DMS53 treated with DMSO at 0.1 percent for 48 hours (cell line): ENCODE results near the gene CFAP58.

ENCODE experiments used
- DNase-seq: peaks from one replicate; lab custom pipeline; 2025; ENCODE audit not compliant: unreplicated experiment; lab: John Stamatoyannopoulos, UW

The CFAP58 gene

GRCh38 chr10:104322416-104322782, 31.2 kb upstream of the CFAP58 start:
- no peak for DNase-seq

- DNase-seq = no peak
Measured at GRCh38 chr10:104323085-104323484, 30.5 kb upstream of the CFAP58 start.

- DNase-seq = no peak
Measured at GRCh38 chr10:104323760-104324201, 29.9 kb upstream of the CFAP58 start.

GRCh38 chr10:104324221-104324686, 29.4 kb upstream of the CFAP58 start:
- no peak for DNase-seq

- DNase-seq = no peak
Measured at GRCh38 chr10:104324931-104325330, 28.7 kb upstream of the CFAP58 start.

GRCh38 chr10:104325436-104326435, 27.9 kb upstream of the CFAP58 start:
- no peak for DNase-seq

- DNase-seq = no peak
Measured at GRCh38 chr10:104326991-104327610, 26.5 kb upstream of the CFAP58 start.

GRCh38 chr10:104327745-104328645, 25.6 kb upstream of the CFAP58 start:
- DNase-seq = no peak

- no peak for DNase-seq
Measured at GRCh38 chr10:104328646-104328895, 25.1 kb upstream of the CFAP58 start.

GRCh38 chr10:104328896-104329710, 24.5 kb upstream of the CFAP58 start:
- DNase-seq = no peak

- DNase-seq = no peak
Measured at GRCh38 chr10:104329735-104330134, 23.9 kb upstream of the CFAP58 start.

- DNase-seq = no peak
Measured at GRCh38 chr10:104330168-104331110, 23.2 kb upstream of the CFAP58 start.

GRCh38 chr10:104331208-104331838, 22.3 kb upstream of the CFAP58 start:
- no peak for DNase-seq

- no peak for DNase-seq
Measured at GRCh38 chr10:104332243-104333031, 21.2 kb upstream of the CFAP58 start.

GRCh38 chr10:104333032-104333727, 20.5 kb upstream of the CFAP58 start:
- DNase-seq = no peak

GRCh38 chr10:104333728-104334373, 19.8 kb upstream of the CFAP58 start:
- DNase-seq = no peak

GRCh38 chr10:104334561-104334960, 19.1 kb upstream of the CFAP58 start:
- no peak for DNase-seq
